Activated effector memory CD4-positive, alpha-beta T cell treated with anti-CD3 and anti-CD28 coated beads, Interleukin-2, amount 50 U/mL, for 16 hours (primary cell): ENCODE data around the gene CREB1.

ENCODE experiments used
- DNase-seq: peaks from one replicate; pipeline ENCODE4 v3.0.0-alpha.2; 2020

Gene CREB1

DNA sequence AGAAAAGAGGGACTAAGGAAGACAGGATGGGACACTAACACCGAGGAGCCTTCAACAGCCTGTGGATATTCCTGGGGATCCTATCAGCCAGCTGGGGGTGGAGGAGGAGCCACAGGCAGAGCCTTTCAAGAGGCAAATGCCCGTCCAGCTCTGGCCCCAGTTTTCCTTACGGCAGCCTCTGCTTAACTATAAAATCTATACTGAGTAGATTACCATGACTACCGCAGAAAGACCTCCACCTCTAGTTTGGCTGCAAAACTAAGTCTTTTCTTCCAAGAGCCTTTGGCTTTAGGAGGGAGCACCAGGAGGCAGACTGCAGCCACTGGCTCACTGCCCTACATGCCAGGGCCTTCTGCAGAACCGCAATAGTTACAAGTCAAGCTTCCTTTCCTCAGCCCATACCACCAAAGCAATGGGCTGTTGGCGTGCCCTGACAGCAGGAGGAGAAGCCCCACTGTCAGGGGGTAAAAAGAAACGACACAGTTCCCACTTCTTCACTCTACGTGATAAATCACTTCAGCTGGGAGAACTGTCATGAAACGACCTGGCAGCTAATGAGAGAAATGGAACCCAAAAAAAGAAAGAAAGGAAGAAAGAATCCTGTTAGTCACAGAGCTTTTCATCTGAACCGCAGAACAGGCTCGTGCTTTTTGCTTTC, 25.1 kb upstream of the CREB1 start:
- DNase-seq = no peak

- no peak for DNase-seq
Measured at GRCh38 chr2:207505171-207505570, 24.6 kb upstream of the CREB1 start.

DNA sequence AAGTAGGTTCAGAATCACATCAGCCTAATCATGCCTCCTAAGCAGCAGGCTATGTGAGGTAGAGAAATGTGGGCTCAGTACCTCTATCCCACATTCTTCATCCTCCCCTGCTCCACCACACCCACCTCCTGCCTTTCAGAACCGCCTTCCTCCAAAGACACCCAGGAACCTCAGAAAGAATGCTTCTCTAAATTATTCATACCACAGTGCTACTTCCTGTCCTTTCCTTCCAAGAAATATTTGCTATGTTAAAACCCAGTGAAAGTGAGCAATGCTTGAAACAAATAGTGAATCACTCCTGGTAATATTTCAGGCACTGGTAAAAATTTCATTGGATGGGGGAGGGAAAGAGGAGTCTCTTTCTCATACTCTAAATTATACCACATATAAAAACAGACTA, 24.0 kb upstream of the CREB1 start:
- DNase-seq = no peak

- no peak for DNase-seq
Measured at GRCh38 chr2:207506426-207506825, 23.3 kb upstream of the CREB1 start.

GRCh38 chr2:207510148-207510547, 19.6 kb upstream of the CREB1 start:
- DNase-seq = no peak

GRCh38 chr2:207511851-207512250, 17.9 kb upstream of the CREB1 start:
- no peak for DNase-seq

GRCh38 chr2:207512356-207512755, 17.4 kb upstream of the CREB1 start:
- no peak for DNase-seq

- no peak for DNase-seq
Measured at GRCh38 chr2:207513551-207514257, 16.1 kb upstream of the CREB1 start.

GRCh38 chr2:207514451-207514850, 15.3 kb upstream of the CREB1 start:
- DNase-seq = no peak

- no peak for DNase-seq
Measured at GRCh38 chr2:207515671-207516070, 14.1 kb upstream of the CREB1 start.

GRCh38 chr2:207516206-207516605, 13.6 kb upstream of the CREB1 start:
- no peak for DNase-seq

DNA sequence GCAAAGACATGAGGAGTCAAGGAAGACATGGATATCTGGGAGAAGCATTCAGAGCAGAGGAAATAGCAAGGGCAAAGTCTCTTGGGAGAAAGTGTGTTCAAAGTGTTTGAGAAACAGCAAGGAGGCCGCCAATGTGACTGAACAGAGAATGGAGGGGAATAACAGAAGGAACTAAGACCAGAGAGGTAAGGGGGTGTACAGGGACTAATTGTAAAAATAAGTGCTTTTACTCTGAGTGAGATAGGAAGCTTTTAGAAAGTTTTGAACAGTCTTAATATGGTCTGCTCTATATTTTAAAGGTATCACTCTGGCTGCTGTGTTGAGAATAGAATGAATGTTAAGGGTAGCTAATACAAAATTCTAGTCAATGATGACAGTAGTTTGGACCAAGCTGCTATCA, 6.8 kb upstream of the CREB1 start:
- DNase-seq = no peak

GRCh38 chr2:207525296-207525695, 4.5 kb upstream of the CREB1 start:
- DNase-seq = no peak

DNA sequence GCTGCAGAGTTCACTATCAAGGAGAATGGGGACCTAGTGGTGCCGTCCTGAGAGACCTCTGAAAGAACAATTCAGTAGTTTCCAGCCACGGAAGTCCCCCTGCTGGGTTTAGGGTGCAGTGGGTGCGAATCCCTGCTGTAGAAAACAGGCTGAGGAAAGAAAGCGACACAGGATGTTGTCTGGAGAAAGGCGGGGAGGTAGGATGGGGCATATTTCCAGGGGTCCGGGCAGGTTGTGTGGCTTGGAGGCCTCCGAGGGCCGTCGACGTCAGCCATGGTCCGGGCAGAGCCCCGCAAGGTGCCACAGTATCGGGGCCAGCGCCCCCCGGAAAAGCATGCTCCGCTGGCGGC, 807 bp upstream of the CREB1 start:
- DNase-seq = peak; percentile 86

GRCh38 chr2:207530160-207531031, 634 bp downstream of the CREB1 start:
- peak; percentile 84 for DNase-seq

- DNase-seq = peak; percentile 72
Measured at GRCh38 chr2:207531032-207531952, 1.5 kb downstream of the CREB1 start.

GRCh38 chr2:207532676-207533075, 2.9 kb downstream of the CREB1 start:
- no peak for DNase-seq

DNA sequence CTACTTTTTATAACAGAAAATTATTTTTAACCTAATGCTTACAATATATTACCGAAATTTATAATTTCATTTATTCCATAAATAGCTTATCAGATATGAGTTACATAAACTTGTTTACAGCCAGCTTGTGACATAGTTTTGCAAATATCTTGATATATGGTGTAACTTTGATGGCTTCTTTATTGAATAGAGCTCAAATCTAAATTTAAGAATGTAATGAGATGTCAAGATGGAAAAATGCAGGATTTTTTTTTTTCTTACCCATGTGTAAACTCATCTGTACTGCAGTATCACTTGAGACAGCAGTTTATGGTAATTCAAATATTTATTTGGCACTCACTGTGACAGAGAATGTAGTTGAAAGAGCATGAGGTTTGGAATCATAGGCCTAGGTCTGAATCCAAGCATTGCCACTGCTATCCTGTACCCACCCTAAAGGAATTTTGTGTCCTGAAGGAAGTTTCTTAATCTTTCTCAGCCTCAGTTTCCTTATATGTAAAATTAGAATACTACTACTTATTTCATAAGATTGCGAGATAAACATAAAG, 3.8 kb downstream of the CREB1 start:
- DNase-seq = no peak

GRCh38 chr2:207534417-207534816, 4.7 kb downstream of the CREB1 start:
- no peak for DNase-seq

DNA sequence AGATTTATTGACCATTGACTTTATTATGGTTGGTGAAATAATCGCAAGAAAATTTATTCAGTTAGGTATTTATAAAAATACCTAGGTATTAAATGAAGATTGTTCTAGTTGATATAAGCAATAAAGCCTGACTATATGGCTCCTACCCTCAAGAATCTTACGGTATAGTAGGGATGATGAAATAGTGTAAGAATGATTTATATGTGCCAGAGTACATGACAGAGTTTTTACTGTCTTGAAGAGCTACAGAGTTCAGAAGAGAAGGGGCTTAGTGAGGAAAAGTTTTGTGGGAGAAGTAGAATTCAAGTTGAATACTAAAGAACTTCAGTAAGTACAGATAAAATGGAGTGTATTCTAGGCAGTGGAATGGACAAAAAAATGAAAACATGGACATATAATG, 9.7 kb downstream of the CREB1 start:
- no peak for DNase-seq

DNA sequence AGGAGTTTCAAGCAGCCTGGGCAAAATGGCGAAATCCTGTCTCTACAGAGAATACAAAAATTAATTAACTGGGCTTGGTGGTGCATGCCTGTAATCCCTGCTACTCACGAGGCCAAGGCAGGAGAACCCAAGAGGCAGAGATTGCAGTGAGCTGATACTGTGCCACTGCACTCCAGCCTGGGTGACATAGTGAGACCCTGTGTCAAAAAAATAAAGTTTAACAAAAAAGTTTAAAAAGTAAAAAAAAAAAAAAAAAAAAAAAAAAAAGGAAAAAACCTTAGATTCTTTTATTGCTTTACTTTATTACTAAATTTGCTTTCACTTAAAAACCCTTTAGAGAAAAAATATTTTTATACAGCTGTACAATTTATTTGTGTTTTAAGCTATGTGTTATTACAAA, 10.7 kb downstream of the CREB1 start:
- DNase-seq = no peak

- DNase-seq = no peak
Measured at GRCh38 chr2:207541933-207542332, 12.2 kb downstream of the CREB1 start.

- no peak for DNase-seq
Measured at GRCh38 chr2:207543272-207543671, 13.5 kb downstream of the CREB1 start.
